Measurements from ENCODE around the gene NUDT10.
"Not testable (repeated sequence)": the region's sequence is repeated elsewhere in the genome, so short reads cannot be mapped to it uniquely, and the experiment has no call there.

NUDT10 gene

GRCh38 chrX:51332188-51332942 is at the start of gene NUDT10:
TSS of gene NUDT10 (plus strand) at chrX:51332822. CDS start at chrX:51332966, 144 bp downstream.
- no peak for DNase-seq

- no peak for DNase-seq
Observed at GRCh38 chrX:51292421-51292820, 40.2 kb upstream of the NUDT10 start.

- DNase-seq: no peak
Observed at GRCh38 chrX:51296138-51296537, 36.5 kb upstream of the NUDT10 start.

GRCh38 chrX:51316271-51316670 is 16.4 kb upstream of the NUDT10 start:
- DNase-seq: no peak

GRCh38 chrX:51332943-51333785 is 542 bp downstream of the NUDT10 start:
- DNase-seq: not testable (repeated sequence)

- DNase-seq: no peak
Observed at GRCh38 chrX:51334276-51334675, 1.7 kb downstream of the NUDT10 start.

GRCh38 chrX:51336584-51336983 is 4.0 kb downstream of the NUDT10 start:
- DNase-seq: no peak

GRCh38 chrX:51361251-51361650 is 28.6 kb downstream of the NUDT10 start:
- DNase-seq: no peak

- no peak for DNase-seq
Observed at GRCh38 chrX:51376672-51377071, 44.0 kb downstream of the NUDT10 start.

Measured in NCI-H2029 treated with DMSO at 0.1 percent for 48 hours (cell line).